Testis (tissue), 2 donors: ENCODE measurements around the gene PCYOX1L.

ENCODE experiments used
- POLR2A ChIP-seq: fragments of 450-650 bp; IDR thresholded peaks from one replicate; pipeline ENCODE4 v1.6.1; 2017; ENCODE audit warnings: antibody characterized with exemption, mild to moderate bottlenecking, moderate library complexity
- TF ChIP-seq, protein P1 (sequence below), 3 experiments: fragments of 450-650 bp in 2 of 3; fragments of 200-600 bp in 1 of 3; sonication (generic) in 1 of 3; IDR thresholded peaks; one replicate each; pipeline ENCODE4 v1.5.1; 2016 to 2019; ENCODE audit warnings: antibody characterized with exemption in 3 of 3, mild to moderate bottlenecking in 2 of 3, moderate library complexity in 1 of 3

DNA sequence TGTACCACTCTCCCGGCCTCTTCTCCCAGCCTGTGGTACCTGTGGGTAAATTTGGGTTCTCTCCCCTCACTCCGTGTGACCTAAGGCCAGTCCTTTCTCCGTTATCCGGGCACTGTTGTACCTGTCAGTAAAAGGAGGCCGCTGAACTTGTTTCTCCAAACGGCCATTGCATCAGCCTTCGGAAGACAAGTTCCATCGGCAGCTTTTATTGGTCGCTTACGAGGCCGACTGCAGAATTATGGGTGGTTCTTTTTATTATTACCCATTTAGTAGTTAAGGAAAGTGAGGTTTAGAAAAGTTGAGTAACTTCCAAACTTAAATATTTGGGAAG, 12.0 kb upstream of the PCYOX1L start:
- TF ChIP-seq, protein P1, sequence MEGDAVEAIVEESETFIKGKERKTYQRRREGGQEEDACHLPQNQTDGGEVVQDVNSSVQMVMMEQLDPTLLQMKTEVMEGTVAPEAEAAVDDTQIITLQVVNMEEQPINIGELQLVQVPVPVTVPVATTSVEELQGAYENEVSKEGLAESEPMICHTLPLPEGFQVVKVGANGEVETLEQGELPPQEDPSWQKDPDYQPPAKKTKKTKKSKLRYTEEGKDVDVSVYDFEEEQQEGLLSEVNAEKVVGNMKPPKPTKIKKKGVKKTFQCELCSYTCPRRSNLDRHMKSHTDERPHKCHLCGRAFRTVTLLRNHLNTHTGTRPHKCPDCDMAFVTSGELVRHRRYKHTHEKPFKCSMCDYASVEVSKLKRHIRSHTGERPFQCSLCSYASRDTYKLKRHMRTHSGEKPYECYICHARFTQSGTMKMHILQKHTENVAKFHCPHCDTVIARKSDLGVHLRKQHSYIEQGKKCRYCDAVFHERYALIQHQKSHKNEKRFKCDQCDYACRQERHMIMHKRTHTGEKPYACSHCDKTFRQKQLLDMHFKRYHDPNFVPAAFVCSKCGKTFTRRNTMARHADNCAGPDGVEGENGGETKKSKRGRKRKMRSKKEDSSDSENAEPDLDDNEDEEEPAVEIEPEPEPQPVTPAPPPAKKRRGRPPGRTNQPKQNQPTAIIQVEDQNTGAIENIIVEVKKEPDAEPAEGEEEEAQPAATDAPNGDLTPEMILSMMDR (IDR thresholded peaks at IDR 0.05): no peak
- TF ChIP-seq POLR2A: no peak
